COLO668 (cell line): Measurements from ENCODE around the gene TMPRSS4.

Experiments used
- DNase-seq: peaks from one replicate; lab custom pipeline; 2025; ENCODE audit not compliant: unreplicated experiment; lab: John Stamatoyannopoulos, UW

The TMPRSS4 gene

GRCh38 chr11:118102721-118103261 lies 25.9 kb downstream of the TMPRSS4 start:
- no peak for DNase-seq

- no peak for DNase-seq
Measured at GRCh38 chr11:118104491-118104890, 27.6 kb downstream of the TMPRSS4 start.

GRCh38 chr11:118105657-118106305 lies 28.9 kb downstream of the TMPRSS4 start:
- DNase-seq: no peak

GRCh38 chr11:118106789-118107335 lies 30.0 kb downstream of the TMPRSS4 start:
- DNase-seq: no peak

GRCh38 chr11:118108513-118108912 lies 31.6 kb downstream of the TMPRSS4 start:
- no peak for DNase-seq

- DNase-seq: no peak
Measured at GRCh38 chr11:118109231-118109630, 32.4 kb downstream of the TMPRSS4 start.

GRCh38 chr11:118111019-118111743 lies 34.3 kb downstream of the TMPRSS4 start:
- DNase-seq: no peak

GRCh38 chr11:118111744-118112035 lies 34.8 kb downstream of the TMPRSS4 start:
- no peak for DNase-seq

GRCh38 chr11:118112711-118113430 lies 36.0 kb downstream of the TMPRSS4 start:
- no peak for DNase-seq

- DNase-seq: no peak
Measured at GRCh38 chr11:118114266-118114665, 37.4 kb downstream of the TMPRSS4 start.

GRCh38 chr11:118115048-118115447 lies 38.2 kb downstream of the TMPRSS4 start:
- no peak for DNase-seq

GRCh38 chr11:118117790-118118601 lies 41.1 kb downstream of the TMPRSS4 start:
- no peak for DNase-seq

- no peak for DNase-seq
Measured at GRCh38 chr11:118120793-118121192, 43.9 kb downstream of the TMPRSS4 start.

GRCh38 chr11:118124929-118125535 lies 48.2 kb downstream of the TMPRSS4 start:
- no peak for DNase-seq

- DNase-seq: no peak
Measured at GRCh38 chr11:118126082-118126838, 49.4 kb downstream of the TMPRSS4 start.

- no peak for DNase-seq
Measured at GRCh38 chr11:118128310-118128709, 51.4 kb downstream of the TMPRSS4 start.

GRCh38 chr11:118128721-118129470 lies 52.0 kb downstream of the TMPRSS4 start:
- DNase-seq: no peak

GRCh38 chr11:118129471-118130172 lies 52.7 kb downstream of the TMPRSS4 start:
- DNase-seq: no peak
